ENCODE data around the gene KRT8. TPM values are rescaled to one million over a fixed set of nuclear protein-coding genes. Genes with fewer than 3 reads are reported as not detected.

The KRT8 gene
- total RNA-seq, 1 donor from 2014 or later = 0.33 TPM

DNA sequence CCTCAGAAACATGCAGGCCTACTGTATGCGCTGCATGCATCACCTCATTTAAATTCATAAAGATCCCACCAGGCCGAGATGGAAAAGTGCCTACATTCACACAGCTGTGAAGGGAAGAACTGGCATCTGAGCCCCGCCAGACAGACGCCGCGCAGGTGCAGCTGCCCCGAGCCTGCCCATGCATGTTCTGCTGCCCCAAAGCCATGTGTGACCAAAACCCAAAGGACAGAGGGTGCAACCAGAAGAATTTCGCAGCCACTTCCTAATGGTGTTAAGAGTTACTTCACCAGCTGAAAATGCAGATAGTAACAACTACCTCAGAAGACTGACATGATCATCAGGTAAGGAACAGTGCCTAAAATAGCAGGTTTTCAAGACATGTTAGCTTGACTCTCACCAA lies 13.5 kb upstream of the KRT8 start:
- no peak for DNase-seq
- H3K4me3 Mint-ChIP-seq = no peak overlapping the region
- H3K4me1 Mint-ChIP-seq = no peaks in the 10 kb centered on the region
- H3K27me3 Mint-ChIP-seq = peaks cover 6% of the 10 kb centered on the region
- H3K27ac Mint-ChIP-seq = no peak overlapping the region
- TF ChIP-seq, protein P1, sequence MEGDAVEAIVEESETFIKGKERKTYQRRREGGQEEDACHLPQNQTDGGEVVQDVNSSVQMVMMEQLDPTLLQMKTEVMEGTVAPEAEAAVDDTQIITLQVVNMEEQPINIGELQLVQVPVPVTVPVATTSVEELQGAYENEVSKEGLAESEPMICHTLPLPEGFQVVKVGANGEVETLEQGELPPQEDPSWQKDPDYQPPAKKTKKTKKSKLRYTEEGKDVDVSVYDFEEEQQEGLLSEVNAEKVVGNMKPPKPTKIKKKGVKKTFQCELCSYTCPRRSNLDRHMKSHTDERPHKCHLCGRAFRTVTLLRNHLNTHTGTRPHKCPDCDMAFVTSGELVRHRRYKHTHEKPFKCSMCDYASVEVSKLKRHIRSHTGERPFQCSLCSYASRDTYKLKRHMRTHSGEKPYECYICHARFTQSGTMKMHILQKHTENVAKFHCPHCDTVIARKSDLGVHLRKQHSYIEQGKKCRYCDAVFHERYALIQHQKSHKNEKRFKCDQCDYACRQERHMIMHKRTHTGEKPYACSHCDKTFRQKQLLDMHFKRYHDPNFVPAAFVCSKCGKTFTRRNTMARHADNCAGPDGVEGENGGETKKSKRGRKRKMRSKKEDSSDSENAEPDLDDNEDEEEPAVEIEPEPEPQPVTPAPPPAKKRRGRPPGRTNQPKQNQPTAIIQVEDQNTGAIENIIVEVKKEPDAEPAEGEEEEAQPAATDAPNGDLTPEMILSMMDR (IDR thresholded peaks at IDR 0.05) = no peak
- H3K9me3 Mint-ChIP-seq = no peaks in the 10 kb centered on the region
- H3K36me3 Mint-ChIP-seq (ENCODE audit: low read depth) = no peaks in the 10 kb centered on the region
- no peak for ATAC-seq (ENCODE audit: low read depth)
- CTCF ChIA-PET = no interaction called here
- intact Hi-C loops (cut with micrococcal nuclease) = no loop called here
- POLR2A ChIA-PET = no interaction called here

DNA sequence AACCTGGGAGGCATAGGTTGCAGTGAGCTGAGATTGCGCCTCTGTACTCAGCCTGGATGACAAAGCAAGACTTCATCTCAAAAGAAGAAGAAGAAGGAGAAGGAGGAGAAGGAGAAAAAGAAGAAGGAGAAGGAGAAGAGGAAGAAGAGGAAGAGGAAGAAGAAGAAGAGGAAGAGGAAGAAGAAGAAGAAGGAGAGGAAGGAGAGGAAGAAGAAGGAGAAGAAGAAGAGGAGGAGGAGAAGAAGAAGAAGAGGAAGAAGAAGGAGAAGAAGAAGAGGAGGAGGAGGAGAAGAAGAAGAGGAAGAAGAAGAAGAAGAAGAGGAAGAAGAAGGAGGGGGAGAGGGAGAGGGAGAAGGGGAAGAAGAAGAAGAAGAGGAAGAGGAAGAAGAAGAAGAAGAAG lies 12.9 kb upstream of the KRT8 start:
- ATAC-seq (ENCODE audit: low read depth) (no peak), DNase-seq (no peak)
- intact Hi-C loops (cut with micrococcal nuclease) = no loop called here
- POLR2A ChIA-PET = no interaction called here
- H3K9me3 Mint-ChIP-seq = no peaks in the 10 kb centered on the region
- CTCF ChIA-PET = no interaction called here
- H3K4me1 Mint-ChIP-seq = no peaks in the 10 kb centered on the region
- no peak overlapping the region for H3K4me3 Mint-ChIP-seq
- H3K27me3 Mint-ChIP-seq = peaks cover 6% of the 10 kb centered on the region
- TF ChIP-seq, protein P1 (IDR thresholded peaks at IDR 0.05) = no peak
- H3K36me3 Mint-ChIP-seq (ENCODE audit: low read depth) = no peaks in the 10 kb centered on the region
- H3K27ac Mint-ChIP-seq = no peak overlapping the region

DNA sequence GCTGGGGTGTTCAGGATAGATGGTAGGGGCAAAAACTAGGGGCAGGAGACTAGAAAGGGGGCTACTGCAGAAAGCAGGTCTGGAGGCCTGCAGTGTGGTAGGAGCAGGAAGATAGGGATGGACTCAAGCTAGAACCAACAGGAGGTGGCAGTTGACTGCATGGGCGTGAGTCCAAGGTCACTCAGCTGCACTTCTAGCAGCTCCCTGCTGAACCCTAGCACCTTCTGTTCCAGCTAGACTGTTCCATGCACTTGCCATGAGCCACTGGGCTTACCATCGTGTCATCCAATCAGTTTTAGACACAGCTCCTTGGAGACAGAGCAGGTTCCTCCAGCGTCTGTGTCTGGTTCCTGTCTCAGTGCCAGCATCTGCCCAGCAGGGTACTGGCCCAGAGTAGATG lies 11.3 kb upstream of the KRT8 start:
- CTCF ChIA-PET = no interaction called here

DNA sequence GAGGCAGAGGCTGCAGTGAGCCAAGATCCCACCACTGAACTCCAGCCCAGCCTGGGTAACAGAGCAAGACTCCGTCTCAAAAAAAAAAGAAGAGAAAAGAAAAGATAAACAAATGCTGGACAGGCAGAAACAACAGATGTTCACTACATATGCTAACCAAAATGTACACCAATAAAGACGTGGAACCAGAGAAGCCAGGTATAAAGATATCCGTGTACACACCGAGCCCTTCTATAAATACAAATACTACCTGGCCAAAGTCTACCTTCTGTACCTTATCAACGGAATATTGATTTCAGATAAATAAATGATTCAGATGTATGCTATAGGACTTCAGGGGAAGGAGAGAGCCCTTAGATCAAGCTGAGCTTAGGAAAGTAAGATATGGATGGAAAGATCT lies 10.8 kb upstream of the KRT8 start:
- Mint-ChIP-seq H3K27me3 (peaks cover 3% of the 10 kb centered on the region), H3K4me1 (no peaks in the 10 kb centered on the region)

More for the DNA sequence above, 11.3 kb upstream of the KRT8 start:
- Mint-ChIP-seq H3K4me3 (no peak overlapping the region), H3K27ac (no peak overlapping the region), H3K9me3 (no peaks in the 10 kb centered on the region), H3K36me3 (ENCODE audit: low read depth) (no peaks in the 10 kb centered on the region), H3K4me1 (no peaks in the 10 kb centered on the region), H3K27me3 (peaks cover 5% of the 10 kb centered on the region)
- intact Hi-C loops (cut with micrococcal nuclease) = no loop called here
- ATAC-seq (ENCODE audit: low read depth) (no peak), DNase-seq (no peak)
- TF ChIP-seq, protein P1 (IDR thresholded peaks at IDR 0.05) = no peak
- POLR2A ChIA-PET = no interaction called here

DNA sequence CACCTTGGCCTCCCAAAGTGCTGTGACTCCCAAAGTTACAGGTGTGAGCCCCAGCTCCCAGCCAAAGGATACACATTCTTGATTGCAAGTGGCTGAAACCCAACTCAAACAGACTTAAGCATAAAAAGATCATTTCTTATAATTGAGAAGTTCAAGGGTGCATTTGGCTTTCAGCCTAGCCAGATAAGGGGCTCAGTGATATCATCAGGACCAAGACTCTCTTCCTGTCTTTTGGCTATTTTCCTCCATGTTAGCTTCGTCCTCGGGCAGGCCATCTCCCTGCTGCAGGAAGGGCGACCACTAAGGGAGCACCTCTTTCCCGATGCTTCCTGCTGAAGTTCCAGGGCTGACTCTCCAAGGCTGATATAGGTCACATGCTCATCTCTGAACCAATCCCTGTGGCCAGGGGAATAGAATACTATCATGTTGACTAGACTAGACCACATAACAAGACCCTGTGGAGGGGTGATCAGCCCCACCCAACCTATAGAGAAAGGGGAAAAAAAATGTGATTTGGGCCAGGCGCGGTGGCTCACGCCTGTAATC lies 9.8 kb upstream of the KRT8 start:
- H3K9me3 Mint-ChIP-seq = no peaks in the 10 kb centered on the region
- no peaks in the 10 kb centered on the region for H3K36me3 Mint-ChIP-seq (ENCODE audit: low read depth)
- POLR2A ChIA-PET = no interaction called here
- intact Hi-C loops (cut with micrococcal nuclease) = no loop called here
- TF ChIP-seq, protein P1 (IDR thresholded peaks at IDR 0.05) = no peak
- DNase-seq = no peak
- H3K27me3 Mint-ChIP-seq = peaks cover 3% of the 10 kb centered on the region
- no peak overlapping the region for H3K4me3 Mint-ChIP-seq
- CTCF ChIA-PET = no interaction called here
- no peaks in the 10 kb centered on the region for H3K4me1 Mint-ChIP-seq
- H3K27ac Mint-ChIP-seq = no peak overlapping the region
- ATAC-seq (ENCODE audit: low read depth) = no peak

More for the DNA sequence above, 10.8 kb upstream of the KRT8 start:
- CTCF ChIA-PET = no interaction called here
- no peak overlapping the region for H3K27ac Mint-ChIP-seq
- ATAC-seq (ENCODE audit: low read depth) (no peak), DNase-seq (no peak)
- POLR2A ChIA-PET = no interaction called here
- TF ChIP-seq, protein P1 (IDR thresholded peaks at IDR 0.05) = no peak
- no peaks in the 10 kb centered on the region for H3K36me3 Mint-ChIP-seq (ENCODE audit: low read depth)
- no peaks in the 10 kb centered on the region for H3K9me3 Mint-ChIP-seq
- intact Hi-C loops (cut with micrococcal nuclease) = no loop called here
- H3K4me3 Mint-ChIP-seq = no peak overlapping the region
